SK-N-SH (cell line): Measurements from ENCODE around the gene GPRC5A. TPM values are rescaled to one million over a fixed set of nuclear protein-coding genes. Genes with fewer than 3 reads are reported as not detected.
A peak's percentile ranks its signal among the peaks of the same experiment; 100 is the strongest.

ENCODE experiments used
- CTCF ChIA-PET: fragments of 300-600, 350-600 bp; formaldehyde crosslinking; extraction: SDS; loops from one replicate; lab custom pipeline; 2021; lab: Yijun Ruan, JAX
- POLR2A ChIA-PET: fragments of 350-600 bp; sonication (Branson Sonifier 250); formaldehyde crosslinking; extraction: SDS; loops from one replicate; lab custom pipeline; 2020; ENCODE audit warnings: antibody characterized with exemption, inconsistent platforms; lab: Yijun Ruan, JAX
- DNase-seq: peaks from one replicate; pipeline ENCODE4 v3.0.0; 2012
- H2AFZ ChIP-seq: fragments of 200-600 bp; sonication (generic); 2 replicates; pipeline ENCODE4 v1.8.1; 2016; ENCODE audit warnings: antibody characterized with exemption, mild to moderate bottlenecking, low read depth
- H3F3A ChIP-seq: fragments of 200-600 bp; sonication (generic); replicated peaks from 2 replicates; pipeline ENCODE3; 2016; ENCODE audit warnings: antibody characterized with exemption, mild to moderate bottlenecking; ENCODE audit not compliant: insufficient read depth
- H3K27ac ChIP-seq, 2 experiments: fragments of 200-500 bp in 1 of 2; fragments of 200-600 bp in 1 of 2; sonication (Bioruptor generic) in 1 of 2; sonication (generic), shearing (Covaris generic) in 1 of 2; 2 replicates each; pipeline versions ENCODE4 v1.5.1 to v1.6.1; 2014 to 2016; ENCODE audit warnings: low read depth in 2 of 2, inconsistent platforms in 1 of 2, low read length in 1 of 2, mild to moderate bottlenecking in 1 of 2, mixed read lengths in 1 of 2
- H3K27me3 ChIP-seq: fragments of 200-600 bp; sonication (generic), shearing (Covaris generic); 2 replicates; pipeline ENCODE4 v1.6.1; 2016; ENCODE audit warnings: mixed run types; ENCODE audit not compliant: insufficient read depth
- H3K36me3 ChIP-seq, 2 experiments: fragments of 200-500 bp in 1 of 2; fragments of 200-600 bp in 1 of 2; sonication (Bioruptor generic) in 1 of 2; sonication (generic) in 1 of 2; replicated peaks in 1 of 2; 2 replicates each; pipeline versions ENCODE3 to v1.5.1; 2014 to 2016; ENCODE audit warnings: low read length in 1 of 2, mild to moderate bottlenecking in 1 of 2; ENCODE audit not compliant: insufficient read depth in 2 of 2, control insufficient read depth in 1 of 2
- H3K4me1 ChIP-seq, 2 experiments: fragments of 200-500 bp in 1 of 2; fragments of 200-600 bp in 1 of 2; sonication (Bioruptor generic) in 1 of 2; sonication (generic), shearing (Covaris generic) in 1 of 2; 2 replicates each; pipeline versions ENCODE4 v1.5.1 to v1.6.1; 2014 to 2016; ENCODE audit warnings: low read depth in 1 of 2, low read length in 1 of 2, mixed run types in 1 of 2; ENCODE audit not compliant: insufficient read depth in 2 of 2, control insufficient read depth in 1 of 2
- H3K4me2 ChIP-seq: fragments of 200-600 bp; sonication (generic), shearing (Covaris generic); 2 replicates; pipeline ENCODE4 v1.6.1; 2017; ENCODE audit warnings: mixed run types
- H3K4me3 ChIP-seq, 2 experiments: fragments of 200-500 bp in 1 of 2; fragments of 200-600 bp in 1 of 2; sonication (Bioruptor generic) in 1 of 2; sonication (generic), shearing (Covaris generic) in 1 of 2; 2 replicates each; pipeline versions ENCODE4 v1.5.1 to v1.8.1; 2014 to 2016; ENCODE audit warnings: low read depth in 2 of 2, inconsistent platforms in 1 of 2, low read length in 1 of 2, mild to moderate bottlenecking in 1 of 2, mixed read lengths in 1 of 2, moderate library complexity in 1 of 2
- H3K79me2 ChIP-seq: fragments of 200-600 bp; sonication (generic); 2 replicates; pipeline ENCODE4 v1.8.1; 2017; ENCODE audit warnings: mild to moderate bottlenecking; ENCODE audit not compliant: insufficient read depth
- H3K9ac ChIP-seq: fragments of 200-600 bp; sonication (generic); 2 replicates; pipeline ENCODE4 v1.6.1; 2017; ENCODE audit warnings: mixed run types
- H3K9me2 ChIP-seq: fragments of 200-600 bp; sonication (generic); 2 replicates; pipeline ENCODE4 v1.6.1; 2017; ENCODE audit warnings: mixed run types
- H3K9me3 ChIP-seq: fragments of 200-600 bp; sonication (generic); 2 replicates; pipeline ENCODE4 v1.6.1; 2017; ENCODE audit warnings: mixed run types, mild to moderate bottlenecking, moderate library complexity
- H4K20me1 ChIP-seq: fragments of 200-600 bp; sonication (generic); 2 replicates; pipeline ENCODE4 v1.6.1; 2017; ENCODE audit warnings: mild to moderate bottlenecking, mixed run types; ENCODE audit not compliant: insufficient read depth
- CHD2 ChIP-seq: fragments of 150-350 bp; IDR thresholded peaks from 2 replicates; pipeline ENCODE4 v1.6.1; 2018; ENCODE audit warnings: low read length; ENCODE audit not compliant: partially characterized antibody
- CTCF ChIP-seq: fragments of 200-600 bp; sonication (generic); IDR thresholded peaks from 2 replicates; pipeline ENCODE4 v1.6.1; 2017; ENCODE audit warnings: antibody characterized with exemption, mild to moderate bottlenecking, moderate library complexity
- ELF1 ChIP-seq: IDR thresholded peaks from 2 replicates; pipeline ENCODE4 v1.4.0; 2012
- EP300 ChIP-seq, 2 experiments: IDR thresholded peaks; 2 replicates each; pipeline versions ENCODE4 v1.4.0 to v1.6.1; 2012; ENCODE audit warnings: borderline replicate concordance in 1 of 2, low read depth in 1 of 2, low read length in 1 of 2
- FOXJ3 ChIP-seq: sonication (generic); formaldehyde crosslinking; IDR thresholded peaks from 2 replicates; pipeline ENCODE4 v1.5.1; 2020; ENCODE audit warnings: mild to moderate bottlenecking, missing genetic modification reagents
- GABPA ChIP-seq: IDR thresholded peaks from 2 replicates; pipeline ENCODE4 v1.4.0; 2012; ENCODE audit warnings: low read depth, mild to moderate bottlenecking
- GATA2 ChIP-seq: sonication (generic); formaldehyde crosslinking; IDR thresholded peaks from 2 replicates; pipeline ENCODE4 v1.5.0; 2020; ENCODE audit warnings: mild to moderate bottlenecking, missing genetic modification reagents
- IRF3 ChIP-seq: fragments of 150-350 bp; IDR thresholded peaks from 2 replicates; pipeline ENCODE4 v1.6.1; 2016; ENCODE audit warnings: mild to moderate bottlenecking, low read depth, low read length
- JUND ChIP-seq: IDR thresholded peaks from 2 replicates; pipeline ENCODE4 v1.4.0; 2012
- MAX ChIP-seq: IDR thresholded peaks from 2 replicates; pipeline ENCODE4 v1.4.0; 2012; ENCODE audit warnings: low read depth
- MEF2A ChIP-seq: IDR thresholded peaks from 2 replicates; pipeline ENCODE4 v1.4.0; 2012; ENCODE audit warnings: low read depth, borderline replicate concordance
- MXI1 ChIP-seq: IDR thresholded peaks from 2 replicates; pipeline ENCODE4 v1.6.1; 2012; ENCODE audit warnings: mild to moderate bottlenecking, low read depth, low read length, improper control_type of control experiment
- NRF1 ChIP-seq: IDR thresholded peaks from 2 replicates; pipeline ENCODE4 v1.6.1; 2012; ENCODE audit warnings: low read depth, mild to moderate bottlenecking, low read length
- POLR2AphosphoS5 ChIP-seq: IDR thresholded peaks from 2 replicates; pipeline ENCODE4 v1.6.1; 2012; ENCODE audit warnings: low read depth, low read length
- RAD21 ChIP-seq: IDR thresholded peaks from 2 replicates; pipeline ENCODE4 v1.6.1; 2012; ENCODE audit warnings: mild to moderate bottlenecking, low read length
- RFX5 ChIP-seq: IDR thresholded peaks from 2 replicates; pipeline ENCODE4 v1.6.1; 2012; ENCODE audit warnings: mild to moderate bottlenecking, improper control_type of control experiment, low read length
- RXRA ChIP-seq: IDR thresholded peaks from 2 replicates; pipeline ENCODE4 v1.4.0; 2012; ENCODE audit warnings: low read depth, mild to moderate bottlenecking, borderline replicate concordance
- SIN3A ChIP-seq: IDR thresholded peaks from 2 replicates; pipeline ENCODE4 v1.6.1; 2012; ENCODE audit warnings: low read depth, mild to moderate bottlenecking, low read length, moderate library complexity, borderline replicate concordance
- SMC3 ChIP-seq: IDR thresholded peaks from 2 replicates; pipeline ENCODE4 v1.6.1; 2012; ENCODE audit warnings: low read depth, low read length, improper control_type of control experiment
- TCF12 ChIP-seq: IDR thresholded peaks from 2 replicates; pipeline ENCODE4 v1.4.0; 2012
- TEAD4 ChIP-seq: IDR thresholded peaks from 2 replicates; pipeline ENCODE4 v1.4.0; 2012; ENCODE audit warnings: mild to moderate bottlenecking, borderline replicate concordance; ENCODE audit not compliant: insufficient read depth
- USF2 ChIP-seq: fragments of 150-350 bp; IDR thresholded peaks from 2 replicates; pipeline ENCODE4 v1.6.1; 2017; ENCODE audit warnings: antibody characterized with exemption, low read length, low read depth, borderline replicate concordance
- YY1 ChIP-seq: IDR thresholded peaks from 2 replicates; pipeline ENCODE4 v1.4.0; 2012; ENCODE audit warnings: low read depth, mild to moderate bottlenecking
- WGBS: methylation state at CpG from one replicate; pipeline ENCODE4 v1.1.6; 2017; ENCODE audit warnings: low lambda C conversion rate; 5-methylcytosine and 5-hydroxymethylcytosine counted together
- polyA plus RNA-seq, 3 experiments: library from polyadenylated mRNA; depleted of rRNA; stranded (reverse); fragments of >200 nt; gene quantifications; 2 replicates each; pipeline ENCODE4 v1.2.3, GENCODE V29; 2012

Gene GPRC5A
- polyA plus RNA-seq, 1 of the 3 experiments (the other 2 are of a cell fraction), result 12.7 TPM

- H3F3A ChIP-seq, result peaks cover 19% of the 10 kb centered on the region
- H3K4me1 ChIP-seq, result peaks cover 7 to 14% of the 10 kb centered on the region in 2 experiments; a peak in 2 of 4 replicates
- H4K20me1 ChIP-seq, result no peaks in the 10 kb centered on the region
- no peaks in the 10 kb centered on the region for H3K79me2 ChIP-seq
- no peak for TF ChIP-seq EP300 (IDR thresholded peaks at IDR 0.05; ENCODE audit: borderline replicate concordance in 1 of 2, low read depth in 1 of 2, low read length in 1 of 2)
- no peaks in the 10 kb centered on the region for H3K27me3 ChIP-seq
- H3K9me3 ChIP-seq, result no peaks in the 10 kb centered on the region
- no peak overlapping the region for H2AFZ ChIP-seq
- no peak overlapping the region for H3K4me2 ChIP-seq
- DNase-seq, result no peak
- ChIA-PET CTCF (no interaction called here), POLR2A (no interaction called here)
- H3K9me2 ChIP-seq, result no peaks in the 10 kb centered on the region
- no peak overlapping the region for H3K4me3 ChIP-seq
- no peak overlapping the region for H3K27ac ChIP-seq
- no peaks in the 10 kb centered on the region for H3K36me3 ChIP-seq
- no peak overlapping the region for H3K9ac ChIP-seq
- 75% methylated on average over 5 of the region's 5 CpGs for WGBS
Measured at GRCh38 chr12:12893438-12893837, 2.1 kb downstream of the GPRC5A start.

- POLR2A ChIA-PET, result no interaction called here
- TF ChIP-seq CHD2, result no peak
- TF ChIP-seq JUND, result peak; percentile 48
- no peak for TF ChIP-seq SIN3A
- no peak for TF ChIP-seq RAD21
- TF ChIP-seq RFX5, result no peak
- TF ChIP-seq GATA2 (CRISPR knock-in tag), result no peak
- TF ChIP-seq ELF1, result no peak
- TF ChIP-seq NRF1, result no peak
- TF ChIP-seq MEF2A, result no peak
- no peak for TF ChIP-seq EP300 (IDR thresholded peaks at IDR 0.05; ENCODE audit: borderline replicate concordance in 1 of 2, low read depth in 1 of 2, low read length in 1 of 2)
- TF ChIP-seq POLR2AphosphoS5, result no peak
- TF ChIP-seq TCF12, result peak; percentile 35; the same call in 1 of the 2 replicates
- peak; percentile 15; the same call in 1 of the 2 replicates for TF ChIP-seq TEAD4
- no peak for TF ChIP-seq SMC3
- TF ChIP-seq YY1, result no peak
- no peak for TF ChIP-seq MXI1
- no peak for TF ChIP-seq CTCF
- no peak for TF ChIP-seq USF2
- TF ChIP-seq IRF3, result no peak
- no peak for TF ChIP-seq MAX
- TF ChIP-seq RXRA, result no peak
- no peak for TF ChIP-seq GABPA
- TF ChIP-seq FOXJ3 (CRISPR knock-in tag), result no peak
Measured at GRCh38 chr12:12896260-12896659, 4.9 kb downstream of the GPRC5A start.

More at GRCh38 chr12:12896260-12896659, 4.9 kb downstream of the GPRC5A start:
- no peaks in the 10 kb centered on the region for H3K79me2 ChIP-seq
- H3K9me3 ChIP-seq, result no peaks in the 10 kb centered on the region
- H3K36me3 ChIP-seq, result no peaks in the 10 kb centered on the region
- no peak for DNase-seq
- peak overlapping the region; percentile 14; the same call in 1 of the 2 replicates for H3K4me2 ChIP-seq
- H3K4me3 ChIP-seq, result no peak overlapping the region
- no peak overlapping the region; the same call in 1 of the 2 replicates for H3K9ac ChIP-seq
- CTCF ChIA-PET, result interaction anchor here (0.8 kb wide), 1 partner anchor 20 kb away, joined by 3 read pairs; no protein-coding TSS in a partner anchor
- H2AFZ ChIP-seq, result no peak overlapping the region
- no peaks in the 10 kb centered on the region for H3K27me3 ChIP-seq
- no peaks in the 10 kb centered on the region for H3K9me2 ChIP-seq
- H3F3A ChIP-seq, result peaks cover 40% of the 10 kb centered on the region
- peaks cover 2 to 27% of the 10 kb centered on the region in 2 experiments; a peak in 3 of 4 replicates for H3K4me1 ChIP-seq
- H4K20me1 ChIP-seq, result no peaks in the 10 kb centered on the region
- 11% methylated on average over 2 of the region's 2 CpGs for WGBS
- peak overlapping the region in 1 of 2 experiments; percentile 62; a peak in 2 of 4 replicates for H3K27ac ChIP-seq
